Adrenal gland (tissue), 5 donors: ENCODE results near the gene DDX31.

ENCODE experiments used
- POLR2A ChIP-seq, 2 donors: fragments of 450-650 bp; IDR thresholded peaks; one replicate each; pipeline ENCODE4 v1.6.1; 2017; ENCODE audit warnings: antibody characterized with exemption in 2 of 2, mild to moderate bottlenecking in 2 of 2, moderate library complexity in 1 of 2
- TF ChIP-seq, protein P1 (sequence below), 6 experiments: fragments of 450-650 bp in 4 of 6; fragments of 200-600 bp in 2 of 6; sonication (generic) in 1 of 6; IDR thresholded peaks; 1 replicate in 5 of 6; 2 replicates in 1 of 6; pipeline versions ENCODE4 v1.5.1 to v1.8.0; 2016 to 2021; ENCODE audit warnings: antibody characterized with exemption in 6 of 6, mild to moderate bottlenecking in 2 of 6, moderate library complexity in 1 of 6
- donor health status: DM: no; HTN: no; CAD: no.

GRCh38 chr9:132554755-132555154 is 115.0 kb downstream of the DDX31 start:
- TF ChIP-seq, protein P1, sequence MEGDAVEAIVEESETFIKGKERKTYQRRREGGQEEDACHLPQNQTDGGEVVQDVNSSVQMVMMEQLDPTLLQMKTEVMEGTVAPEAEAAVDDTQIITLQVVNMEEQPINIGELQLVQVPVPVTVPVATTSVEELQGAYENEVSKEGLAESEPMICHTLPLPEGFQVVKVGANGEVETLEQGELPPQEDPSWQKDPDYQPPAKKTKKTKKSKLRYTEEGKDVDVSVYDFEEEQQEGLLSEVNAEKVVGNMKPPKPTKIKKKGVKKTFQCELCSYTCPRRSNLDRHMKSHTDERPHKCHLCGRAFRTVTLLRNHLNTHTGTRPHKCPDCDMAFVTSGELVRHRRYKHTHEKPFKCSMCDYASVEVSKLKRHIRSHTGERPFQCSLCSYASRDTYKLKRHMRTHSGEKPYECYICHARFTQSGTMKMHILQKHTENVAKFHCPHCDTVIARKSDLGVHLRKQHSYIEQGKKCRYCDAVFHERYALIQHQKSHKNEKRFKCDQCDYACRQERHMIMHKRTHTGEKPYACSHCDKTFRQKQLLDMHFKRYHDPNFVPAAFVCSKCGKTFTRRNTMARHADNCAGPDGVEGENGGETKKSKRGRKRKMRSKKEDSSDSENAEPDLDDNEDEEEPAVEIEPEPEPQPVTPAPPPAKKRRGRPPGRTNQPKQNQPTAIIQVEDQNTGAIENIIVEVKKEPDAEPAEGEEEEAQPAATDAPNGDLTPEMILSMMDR (IDR thresholded peaks at IDR 0.05) = no peak
- no peak for TF ChIP-seq POLR2A (IDR thresholded peaks at IDR 0.05)
